ENCODE data around the gene COL9A1. TPM values are rescaled to one million over a fixed set of nuclear protein-coding genes. Genes with fewer than 3 reads are reported as not detected.

COL9A1 gene
- total RNA-seq, 1 experiment from 2014 or later, result not detected

- no peaks in the 10 kb centered on the region for H3K4me1 ChIP-seq (ENCODE audit: control insufficient read depth, insufficient read depth, low read length)
- no peaks in the 10 kb centered on the region for H3K27me3 ChIP-seq (ENCODE audit: control insufficient read depth, insufficient read depth, low read length)
- no peak for ATAC-seq
- no TSS peak for BruUV-seq (replicated peaks)
- intact Hi-C loops (cut with micrococcal nuclease; ENCODE audit: unreplicated experiment), result no loop called here
- H3K9me3 ChIP-seq (ENCODE audit: control insufficient read depth, insufficient read depth, low read depth, low read length), result no peaks in the 10 kb centered on the region
- no peaks in the 10 kb centered on the region for H3K36me3 ChIP-seq (ENCODE audit: control insufficient read depth, insufficient read depth, low read length)
- no peak overlapping the region for H3K4me3 ChIP-seq (ENCODE audit: low read depth in 2 of 2, low read length in 2 of 2)
- ChIA-PET POLR2A (no interaction called here), CTCF (no interaction called here)
- in situ Hi-C loops (cut with HindIII; ENCODE audit: low pct_unique_long_range_greater_than_20kb, low sequenced_read_pairs), result no loop called here
- no peak overlapping the region for H3K27ac ChIP-seq (ENCODE audit: low read length)
- TF ChIP-seq POLR2AphosphoS5 (IDR thresholded peaks at IDR 0.05; ENCODE audit: low read depth, low read length) (no peak), CTCF (IDR thresholded peaks at IDR 0.05) (no peak), REST (IDR thresholded peaks at IDR 0.05; ENCODE audit: insufficient read depth in 1 of 2, low read depth in 2 of 2, low read length in 1 of 2) (no peak), TCF7L2 (IDR thresholded peaks at IDR 0.05; ENCODE audit: low read depth, low read length) (no peak), SIN3A (IDR thresholded peaks at IDR 0.05; ENCODE audit: borderline replicate concordance, insufficient read depth, low read depth, low read length) (no peak)
- DNase-seq (ENCODE audit: low read depth, low spot score), result no peak
These were observed 127.1 kb downstream of the COL9A1 start for GRCh38 chr6:70175770-70176169.

GRCh38 chr6:70172252-70172651, 130.6 kb downstream of the COL9A1 start:
- peaks cover 9% of the 10 kb centered on the region for H3K27me3 ChIP-seq (ENCODE audit: control insufficient read depth, insufficient read depth, low read length)
- DNase-seq (ENCODE audit: low read depth, low spot score), result no peak
- intact Hi-C loops (cut with micrococcal nuclease; ENCODE audit: unreplicated experiment), result no loop called here
- ChIA-PET POLR2A (no interaction called here), CTCF (no interaction called here)
- no peaks in the 10 kb centered on the region for H3K4me1 ChIP-seq (ENCODE audit: control insufficient read depth, insufficient read depth, low read length)
- no peak overlapping the region for H3K27ac ChIP-seq (ENCODE audit: low read length)
- no TSS peak for BruUV-seq (replicated peaks)
- H3K36me3 ChIP-seq (ENCODE audit: control insufficient read depth, insufficient read depth, low read length), result no peaks in the 10 kb centered on the region
- no peak for TF ChIP-seq SIN3A (IDR thresholded peaks at IDR 0.05; ENCODE audit: borderline replicate concordance, insufficient read depth, low read depth, low read length)
- no peak for TF ChIP-seq REST (IDR thresholded peaks at IDR 0.05; ENCODE audit: insufficient read depth in 1 of 2, low read depth in 2 of 2, low read length in 1 of 2)
- in situ Hi-C loops (cut with HindIII; ENCODE audit: low pct_unique_long_range_greater_than_20kb, low sequenced_read_pairs), result no loop called here
- ATAC-seq, result no peak
- H3K4me3 ChIP-seq (ENCODE audit: low read depth in 2 of 2, low read length in 2 of 2), result no peak overlapping the region
- no peaks in the 10 kb centered on the region for H3K9me3 ChIP-seq (ENCODE audit: control insufficient read depth, insufficient read depth, low read depth, low read length)
